Transverse colon (tissue), 4 donors: ENCODE data around the gene ENHO. TPM values are rescaled to one million over a fixed set of nuclear protein-coding genes. Genes with fewer than 3 reads are reported as not detected.

Experiments
- DNase-seq: peaks from one replicate; pipeline ENCODE4 v3.0.0-alpha.2; 2019
- H3K27ac ChIP-seq, 4 donors: fragments of 200-600 bp; sonication (generic); 2 replicates each; pipeline ENCODE4 v1.5.1; 2016 to 2018; ENCODE audit warnings: inconsistent platforms in 4 of 4
- H3K27me3 ChIP-seq: fragments of 200-600 bp; sonication (generic); 2 replicates; pipeline ENCODE4 v1.5.1; 2017; ENCODE audit warnings: inconsistent platforms
- H3K36me3 ChIP-seq, 4 donors: fragments of 200-600 bp; sonication (generic); 2 replicates each; pipeline ENCODE4 v1.5.1; 2017 to 2019; ENCODE audit warnings: inconsistent platforms in 4 of 4
- H3K4me1 ChIP-seq, 4 donors: fragments of 200-600 bp; sonication (generic); 2 replicates each; pipeline ENCODE4 v1.5.1; 2017 to 2020; ENCODE audit warnings: inconsistent platforms in 4 of 4
- H3K4me3 ChIP-seq, 4 donors: fragments of 200-600 bp; sonication (generic); 1 replicate in 1 of 4; 2 replicates in 3 of 4; pipeline versions ENCODE4 v1.5.1 to v1.6.1; 2017 to 2019; ENCODE audit warnings: inconsistent platforms in 4 of 4
- H3K9me3 ChIP-seq, 2 donors: fragments of 200-600 bp; sonication (generic); 2 replicates each; pipeline ENCODE4 v1.5.1; 2017 to 2019; ENCODE audit warnings: inconsistent platforms in 2 of 2
- EP300 ChIP-seq: sonication (generic); formaldehyde crosslinking; IDR thresholded peaks from one replicate; pipeline ENCODE4 v1.6.1; 2017; ENCODE audit warnings: antibody characterized with exemption, low read depth
- POLR2A ChIP-seq: fragments of 450-650 bp; IDR thresholded peaks from one replicate; pipeline ENCODE4 v1.6.1; 2016; ENCODE audit warnings: antibody characterized with exemption, mild to moderate bottlenecking, moderate library complexity
- POLR2AphosphoS5 ChIP-seq, 3 donors: sonication (generic); formaldehyde crosslinking; IDR thresholded peaks; one replicate each; pipeline ENCODE4 v1.6.1; 2016; ENCODE audit warnings: antibody characterized with exemption in 3 of 3
- WGBS, 2 donors: methylation state at CpG; one replicate each; pipeline ENCODE4 v1.1.5; 2018; ENCODE audit warnings: low coverage in 1 of 2; 5-methylcytosine and 5-hydroxymethylcytosine counted together
- in situ Hi-C, 4 donors: fragments of 200-750 bp; cut with MboI; loops; one replicate each; pipeline versions ENCODE4 v1.15.0 to v1.15.1; 2017; ENCODE audit warnings: low sequenced_read_pairs in 3 of 4, low pct_ligation_motif_present in 1 of 4, low pct_unique_long_range_greater_than_20kb in 1 of 4
- intact Hi-C: fragments of 100-400 bp; cut with DNase I; formaldehyde crosslinking; loops from one replicate; pipeline ENCODE4 v1.15.1; 2023; ENCODE audit warnings: low total_unique reads
- total RNA-seq, 4 donors: library from RNA; depleted of rRNA; stranded (reverse); fragments of >200 nt; gene quantifications; one replicate each; pipeline ENCODE4 v1.1.0, GENCODE V29; 2016
- TF ChIP-seq, protein P1 (sequence below), 5 experiments: fragments of 200-600 bp in 3 of 5; fragments of 450-650 bp in 2 of 5; sonication (generic) in 3 of 5; IDR thresholded peaks; 1 replicate in 2 of 5; 2 replicates in 3 of 5; pipeline ENCODE4 v1.5.1; 2016 to 2017; ENCODE audit warnings: antibody characterized with exemption in 5 of 5, inconsistent platforms in 3 of 5, mild to moderate bottlenecking in 2 of 5, moderate library complexity in 1 of 5

ENHO gene
- total RNA-seq, 4 donors from 2014 or later = 1.4 to 1.7 TPM; not detected in 2

DNA sequence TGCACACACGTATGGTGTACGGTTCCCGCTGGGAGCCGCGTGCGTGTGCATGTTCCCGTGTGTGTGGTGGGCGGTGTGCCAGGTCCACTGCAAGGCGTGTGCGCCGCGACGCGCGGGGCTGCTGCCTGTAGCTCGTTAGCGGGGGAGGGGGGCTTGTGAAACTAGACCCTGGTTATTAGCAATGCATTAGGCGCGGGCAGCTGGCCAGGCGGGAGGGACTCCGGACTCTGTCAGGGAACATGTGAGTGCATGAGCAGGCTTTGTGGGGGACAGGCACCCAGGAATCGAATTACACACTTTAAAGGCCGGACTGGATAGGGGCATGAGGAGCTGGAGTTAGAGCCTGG is 32.2 kb upstream of the ENHO start:
- in situ Hi-C loops (no loop called here), intact Hi-C loops (no loop called here)
- WGBS, 2 donors = 53% methylated on average over 23 of the region's 23 CpGs; no CpG with 5 or more reads in 1 of the 2 donors
- TF ChIP-seq POLR2AphosphoS5 (IDR thresholded peaks at IDR 0.05) = no peak
- H3K9me3 ChIP-seq = no peaks in the 10 kb centered on the region
- no peak overlapping the region for H3K4me3 ChIP-seq
- no peak for DNase-seq
- H3K27ac ChIP-seq = no peak overlapping the region
- no peaks in the 10 kb centered on the region for H3K36me3 ChIP-seq
- peaks cover 0 to 10% (median 8%) of the 10 kb centered on the region in 4 donors for H3K4me1 ChIP-seq
- H3K27me3 ChIP-seq = peaks cover 18% of the 10 kb centered on the region

DNA sequence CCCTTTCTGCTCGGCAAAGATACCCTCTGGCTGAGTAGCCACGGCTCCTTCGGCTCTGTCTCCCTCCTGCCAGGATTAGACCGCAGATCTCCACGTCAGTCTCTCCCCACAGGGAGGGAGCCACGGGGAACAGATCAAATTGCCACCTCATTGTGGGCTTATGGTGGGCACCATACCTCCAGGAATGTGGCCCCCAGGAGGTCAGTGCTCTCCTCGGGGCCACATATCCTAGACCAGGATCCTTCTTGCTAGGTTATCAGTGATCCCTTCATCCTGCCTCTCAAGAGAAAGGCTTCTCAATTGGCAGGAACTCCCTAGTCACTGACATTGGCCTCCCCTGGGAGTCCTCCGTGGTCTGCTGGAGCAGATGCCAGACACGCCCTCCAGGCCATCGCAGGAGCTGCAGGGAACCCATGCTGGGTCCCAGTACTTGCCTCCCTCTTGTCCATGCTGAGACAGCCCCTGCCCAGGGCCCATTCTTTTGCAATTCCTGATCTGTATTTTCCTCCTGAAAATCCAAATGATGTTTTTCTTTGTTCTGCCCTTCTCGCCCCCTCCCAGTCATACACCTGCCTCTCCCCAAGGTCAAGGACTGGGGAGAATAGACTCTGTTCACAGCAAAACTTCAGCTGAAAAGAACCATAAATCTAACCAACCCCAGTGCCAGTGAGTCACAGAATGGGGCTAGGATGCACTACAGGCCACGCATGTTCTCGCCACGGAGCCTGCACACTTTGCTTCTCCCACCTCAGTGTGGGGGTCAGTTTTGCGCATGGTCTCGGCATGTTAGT is 31.6 kb upstream of the ENHO start:
- DNase-seq = no peak
- H3K27ac ChIP-seq = no peak overlapping the region
- H3K36me3 ChIP-seq = no peaks in the 10 kb centered on the region
- peaks cover 0 to 4% (median 2%) of the 10 kb centered on the region in 4 donors for H3K4me1 ChIP-seq
- H3K4me3 ChIP-seq = no peak overlapping the region
- intact Hi-C loops (no loop called here), in situ Hi-C loops (no loop called here)
- no peaks in the 10 kb centered on the region for H3K9me3 ChIP-seq
- WGBS, 2 donors = 14 to 64% methylated on average over 1 to 16 of the region's 16 CpGs
- TF ChIP-seq, protein P1, sequence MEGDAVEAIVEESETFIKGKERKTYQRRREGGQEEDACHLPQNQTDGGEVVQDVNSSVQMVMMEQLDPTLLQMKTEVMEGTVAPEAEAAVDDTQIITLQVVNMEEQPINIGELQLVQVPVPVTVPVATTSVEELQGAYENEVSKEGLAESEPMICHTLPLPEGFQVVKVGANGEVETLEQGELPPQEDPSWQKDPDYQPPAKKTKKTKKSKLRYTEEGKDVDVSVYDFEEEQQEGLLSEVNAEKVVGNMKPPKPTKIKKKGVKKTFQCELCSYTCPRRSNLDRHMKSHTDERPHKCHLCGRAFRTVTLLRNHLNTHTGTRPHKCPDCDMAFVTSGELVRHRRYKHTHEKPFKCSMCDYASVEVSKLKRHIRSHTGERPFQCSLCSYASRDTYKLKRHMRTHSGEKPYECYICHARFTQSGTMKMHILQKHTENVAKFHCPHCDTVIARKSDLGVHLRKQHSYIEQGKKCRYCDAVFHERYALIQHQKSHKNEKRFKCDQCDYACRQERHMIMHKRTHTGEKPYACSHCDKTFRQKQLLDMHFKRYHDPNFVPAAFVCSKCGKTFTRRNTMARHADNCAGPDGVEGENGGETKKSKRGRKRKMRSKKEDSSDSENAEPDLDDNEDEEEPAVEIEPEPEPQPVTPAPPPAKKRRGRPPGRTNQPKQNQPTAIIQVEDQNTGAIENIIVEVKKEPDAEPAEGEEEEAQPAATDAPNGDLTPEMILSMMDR (IDR thresholded peaks at IDR 0.05) = no peak
- TF ChIP-seq POLR2AphosphoS5 (IDR thresholded peaks at IDR 0.05) (no peak), POLR2A (no peak), EP300 (no peak)
- peaks cover 14% of the 10 kb centered on the region for H3K27me3 ChIP-seq

DNA sequence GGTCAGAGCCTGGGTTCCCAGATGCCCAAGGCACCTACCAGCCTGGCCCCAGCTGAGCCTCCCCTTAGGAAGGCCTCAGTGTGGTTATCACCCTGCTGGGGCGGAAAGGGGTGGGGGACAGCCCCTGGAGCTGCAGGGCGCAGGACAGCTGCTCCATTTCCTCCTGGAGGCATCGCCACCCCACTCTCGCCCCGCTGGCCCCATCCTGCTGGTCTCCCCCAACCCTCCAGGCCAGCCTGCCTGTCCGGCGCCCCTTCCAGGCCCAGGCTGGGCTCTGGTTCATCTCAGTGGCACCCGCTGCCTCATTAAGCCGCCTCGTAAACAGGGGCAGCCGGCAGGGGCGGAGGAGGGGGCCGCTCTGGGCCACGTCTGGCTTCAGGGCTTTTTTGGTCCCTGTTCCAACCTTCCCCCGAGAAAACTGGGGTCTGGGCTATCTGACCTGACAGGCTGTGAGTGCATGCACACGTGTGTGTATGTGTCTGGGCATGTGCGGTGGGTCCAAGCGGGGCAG is 30.8 kb upstream of the ENHO start:
- Histone ChIP-seq H3K27ac (no peak overlapping the region), H3K4me1 (no peaks in the 10 kb centered on the region), H3K36me3 (no peaks in the 10 kb centered on the region), H3K4me3 (no peak overlapping the region), H3K9me3 (no peaks in the 10 kb centered on the region), H3K27me3 (peaks cover 9% of the 10 kb centered on the region)
- intact Hi-C loops = no loop called here
- in situ Hi-C loops = no loop called here
- no peak for DNase-seq
- WGBS, 2 donors = 81% methylated on average over 18 of the region's 18 CpGs; no CpG with 5 or more reads in 1 of the 2 donors
- no peak for TF ChIP-seq POLR2AphosphoS5 (IDR thresholded peaks at IDR 0.05)
- TF ChIP-seq POLR2A = no peak
- TF ChIP-seq, protein P1 (IDR thresholded peaks at IDR 0.05) = no peak
- no peak for TF ChIP-seq EP300

DNA sequence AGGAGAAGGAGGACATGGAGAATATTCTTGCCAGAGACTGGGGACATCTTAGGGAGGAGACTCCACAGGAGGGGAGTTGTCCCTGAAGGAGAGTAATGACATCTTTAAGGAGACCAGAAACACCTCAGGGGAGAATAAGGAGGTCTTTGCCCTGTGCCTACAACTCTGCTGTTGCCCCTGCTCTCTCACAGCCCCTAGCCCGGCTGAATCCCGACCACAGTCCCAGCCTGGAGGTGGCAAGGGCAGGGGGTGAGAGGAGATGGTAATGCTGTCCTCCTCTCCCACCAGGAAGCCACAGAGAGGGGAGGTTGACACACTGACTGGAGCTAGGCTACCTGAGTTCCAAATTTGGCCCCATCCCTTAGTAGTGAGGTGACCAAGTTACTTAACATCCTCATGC is 30.2 kb upstream of the ENHO start:
- Histone ChIP-seq H3K9me3 (no peaks in the 10 kb centered on the region), H3K4me3 (no peak overlapping the region), H3K27ac (no peak overlapping the region), H3K36me3 (no peaks in the 10 kb centered on the region), H3K4me1 (no peaks in the 10 kb centered on the region), H3K27me3 (peaks cover 3% of the 10 kb centered on the region)
- TF ChIP-seq EP300 (no peak), POLR2A (no peak), POLR2AphosphoS5 (IDR thresholded peaks at IDR 0.05) (no peak)
- TF ChIP-seq, protein P1 (IDR thresholded peaks at IDR 0.05) = no peak
- DNase-seq = no peak
- intact Hi-C loops = no loop called here
- in situ Hi-C loops = no loop called here
- WGBS, 2 donors = 82% methylated on average over 2 of the region's 2 CpGs; no CpG with 5 or more reads in 1 of the 2 donors
